Endothelial cell of umbilical vein (primary cell): ENCODE data around the gene RPL23.

ENCODE experiments used
- EZH2 ChIP-seq: IDR thresholded peaks from 2 replicates; pipeline ENCODE4 v1.6.1; 2012; ENCODE audit warnings: borderline replicate concordance, low read depth, mild to moderate bottlenecking, moderate library complexity, low read length, inconsistent platforms; ENCODE audit not compliant: severe bottlenecking
- FOS ChIP-seq: IDR thresholded peaks from 2 replicates; pipeline ENCODE4 v1.6.1; 2011; ENCODE audit warnings: mild to moderate bottlenecking, low read length, moderate library complexity, borderline replicate concordance; ENCODE audit not compliant: insufficient read depth
- MYC ChIP-seq: IDR thresholded peaks from one replicate; pipeline ENCODE4 v1.6.1; 2011; ENCODE audit warnings: mild to moderate bottlenecking, low read depth, low read length
- POLR2A ChIP-seq: IDR thresholded peaks from 2 replicates; pipeline ENCODE4 v1.6.1; 2012; ENCODE audit warnings: low read depth, mild to moderate bottlenecking, control low read depth, low read length
- TF ChIP-seq, protein P1 (sequence below), 2 donors: IDR thresholded peaks; 1 replicate in 1 of 2; 2 replicates in 1 of 2; pipeline ENCODE4 v1.5.1; 2011; ENCODE audit warnings: low read length in 2 of 2, mild to moderate bottlenecking in 2 of 2, moderate library complexity in 2 of 2, control low read depth in 1 of 2, inconsistent platforms in 1 of 2, low read depth in 1 of 2; ENCODE audit not compliant: insufficient read depth in 1 of 2; ENCODE audit errors: extremely low read depth in 1 of 2
- TF ChIP-seq, protein P2 (sequence below): IDR thresholded peaks from 2 replicates; pipeline ENCODE4 v1.6.1; 2011; ENCODE audit not compliant: insufficient read depth, insufficient read length

DNA sequence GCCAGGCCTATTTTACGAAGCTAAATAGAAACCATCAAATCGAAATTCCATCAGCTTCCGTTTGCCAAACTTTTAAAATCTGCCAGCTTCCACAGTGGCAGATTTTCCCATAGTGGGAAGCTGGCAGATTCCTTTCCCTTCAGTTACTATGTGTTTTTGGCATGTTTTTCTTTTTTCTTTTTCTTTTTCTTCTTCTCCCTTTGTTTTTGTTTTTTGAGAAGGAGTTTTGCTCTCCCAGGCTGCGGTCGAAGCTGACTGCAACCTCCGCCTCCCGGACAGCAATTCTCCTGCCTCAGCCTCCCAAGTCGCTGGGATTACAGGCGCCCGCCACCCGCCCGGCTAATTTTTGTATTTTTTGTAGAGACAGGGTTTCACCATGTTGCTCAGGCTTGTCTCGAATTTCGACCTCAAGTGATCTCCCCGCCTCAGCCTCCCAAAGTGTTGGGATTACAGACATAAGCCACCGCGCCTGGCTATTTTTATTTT, 27.7 kb downstream of the RPL23 start:
- TF ChIP-seq, protein P1, sequence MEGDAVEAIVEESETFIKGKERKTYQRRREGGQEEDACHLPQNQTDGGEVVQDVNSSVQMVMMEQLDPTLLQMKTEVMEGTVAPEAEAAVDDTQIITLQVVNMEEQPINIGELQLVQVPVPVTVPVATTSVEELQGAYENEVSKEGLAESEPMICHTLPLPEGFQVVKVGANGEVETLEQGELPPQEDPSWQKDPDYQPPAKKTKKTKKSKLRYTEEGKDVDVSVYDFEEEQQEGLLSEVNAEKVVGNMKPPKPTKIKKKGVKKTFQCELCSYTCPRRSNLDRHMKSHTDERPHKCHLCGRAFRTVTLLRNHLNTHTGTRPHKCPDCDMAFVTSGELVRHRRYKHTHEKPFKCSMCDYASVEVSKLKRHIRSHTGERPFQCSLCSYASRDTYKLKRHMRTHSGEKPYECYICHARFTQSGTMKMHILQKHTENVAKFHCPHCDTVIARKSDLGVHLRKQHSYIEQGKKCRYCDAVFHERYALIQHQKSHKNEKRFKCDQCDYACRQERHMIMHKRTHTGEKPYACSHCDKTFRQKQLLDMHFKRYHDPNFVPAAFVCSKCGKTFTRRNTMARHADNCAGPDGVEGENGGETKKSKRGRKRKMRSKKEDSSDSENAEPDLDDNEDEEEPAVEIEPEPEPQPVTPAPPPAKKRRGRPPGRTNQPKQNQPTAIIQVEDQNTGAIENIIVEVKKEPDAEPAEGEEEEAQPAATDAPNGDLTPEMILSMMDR (IDR thresholded peaks at IDR 0.05; ENCODE audit: extremely low read depth in 1 of 2, insufficient read depth in 1 of 2, low read depth in 1 of 2, low read length in 2 of 2) = no peak
- TF ChIP-seq FOS (no peak), POLR2A (no peak), EZH2 (no peak), MYC (no peak)
- TF ChIP-seq, protein P2, sequence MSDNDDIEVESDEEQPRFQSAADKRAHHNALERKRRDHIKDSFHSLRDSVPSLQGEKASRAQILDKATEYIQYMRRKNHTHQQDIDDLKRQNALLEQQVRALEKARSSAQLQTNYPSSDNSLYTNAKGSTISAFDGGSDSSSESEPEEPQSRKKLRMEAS = no peak
